H1 (cell line): Measurements from ENCODE around the gene VPS13D. TPM values are rescaled to one million over a fixed set of nuclear protein-coding genes. Genes with fewer than 3 reads are reported as not detected.

Experiments used
- polyA plus RNA-seq, 7 experiments: library from polyadenylated mRNA; depleted of rRNA in 3 of 7; stranded (reverse) in 5 of 7; unstranded in 2 of 7; fragments of >200 nt in 5 of 7; fragments of 200-250 nt in 2 of 7; gene quantifications; 1 replicate in 5 of 7; 2 replicates in 1 of 7; 4 replicates in 1 of 7; pipeline versions ENCODE4 v1.2.1 to v1.2.3, GENCODE V29; 2011 to 2013; ENCODE audit warnings: missing spikeins in 2 of 7, mixed read lengths in 2 of 7
- total RNA-seq: library from RNA; stranded (reverse); fragmentation: NEBNext Ultra II Directional; extraction: Animal tissue kit (Norgen Biotek cat#: 25700); gene quantifications from 2 replicates; pipeline ENCODE4 v1.2.1, GENCODE V29; 2021
- TF ChIP-seq, protein P1 (sequence below): fragments of 300-600 bp; sonication (generic); IDR thresholded peaks from 2 replicates; pipeline ENCODE4 v1.7.1; 2012; ENCODE audit warnings: low read length, moderate library complexity, mild to moderate bottlenecking, inconsistent platforms; ENCODE audit not compliant: insufficient replicate concordance

VPS13D gene
- total and polyA plus RNA-seq, 2 of the 8 experiments (the other 6 are each of a cell fraction or from before 2014, with no cell fraction given) = 10.9 to 31.2 TPM

DNA sequence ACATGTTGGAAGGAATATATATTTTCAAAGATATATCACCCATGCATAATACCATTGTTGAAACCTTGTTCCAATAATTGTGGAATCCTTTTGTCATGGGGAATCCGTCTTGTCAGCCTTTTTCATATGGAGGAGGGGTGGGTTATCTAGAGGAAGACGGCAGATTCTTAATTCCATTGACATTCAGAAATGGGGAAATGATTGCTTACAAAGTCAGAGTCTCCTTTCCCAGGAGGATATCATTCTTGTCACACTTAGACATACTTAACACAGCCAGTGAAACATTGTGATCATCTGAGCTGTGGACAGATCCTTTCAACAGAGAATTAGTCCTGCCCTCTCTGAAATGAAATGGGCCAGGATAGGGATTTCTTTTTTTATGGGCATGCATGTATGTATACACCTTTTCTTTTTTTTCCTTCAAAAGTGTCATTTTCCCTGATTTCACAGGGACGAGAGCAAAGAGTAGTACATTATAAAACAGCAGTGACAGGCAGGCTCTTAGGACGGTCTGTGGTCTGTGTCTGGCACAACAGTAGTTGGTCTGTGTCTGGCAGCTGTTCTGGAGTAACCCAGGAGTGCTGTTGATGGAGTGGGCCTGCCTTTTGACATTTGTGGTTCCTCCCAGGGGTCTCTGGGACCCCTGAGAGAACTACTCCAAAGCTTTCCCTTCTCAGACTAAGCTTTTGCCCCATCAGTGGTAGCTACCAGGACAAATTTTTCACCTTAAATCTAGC is 50.1 kb downstream of the VPS13D start (continued):
- TF ChIP-seq, protein P1, sequence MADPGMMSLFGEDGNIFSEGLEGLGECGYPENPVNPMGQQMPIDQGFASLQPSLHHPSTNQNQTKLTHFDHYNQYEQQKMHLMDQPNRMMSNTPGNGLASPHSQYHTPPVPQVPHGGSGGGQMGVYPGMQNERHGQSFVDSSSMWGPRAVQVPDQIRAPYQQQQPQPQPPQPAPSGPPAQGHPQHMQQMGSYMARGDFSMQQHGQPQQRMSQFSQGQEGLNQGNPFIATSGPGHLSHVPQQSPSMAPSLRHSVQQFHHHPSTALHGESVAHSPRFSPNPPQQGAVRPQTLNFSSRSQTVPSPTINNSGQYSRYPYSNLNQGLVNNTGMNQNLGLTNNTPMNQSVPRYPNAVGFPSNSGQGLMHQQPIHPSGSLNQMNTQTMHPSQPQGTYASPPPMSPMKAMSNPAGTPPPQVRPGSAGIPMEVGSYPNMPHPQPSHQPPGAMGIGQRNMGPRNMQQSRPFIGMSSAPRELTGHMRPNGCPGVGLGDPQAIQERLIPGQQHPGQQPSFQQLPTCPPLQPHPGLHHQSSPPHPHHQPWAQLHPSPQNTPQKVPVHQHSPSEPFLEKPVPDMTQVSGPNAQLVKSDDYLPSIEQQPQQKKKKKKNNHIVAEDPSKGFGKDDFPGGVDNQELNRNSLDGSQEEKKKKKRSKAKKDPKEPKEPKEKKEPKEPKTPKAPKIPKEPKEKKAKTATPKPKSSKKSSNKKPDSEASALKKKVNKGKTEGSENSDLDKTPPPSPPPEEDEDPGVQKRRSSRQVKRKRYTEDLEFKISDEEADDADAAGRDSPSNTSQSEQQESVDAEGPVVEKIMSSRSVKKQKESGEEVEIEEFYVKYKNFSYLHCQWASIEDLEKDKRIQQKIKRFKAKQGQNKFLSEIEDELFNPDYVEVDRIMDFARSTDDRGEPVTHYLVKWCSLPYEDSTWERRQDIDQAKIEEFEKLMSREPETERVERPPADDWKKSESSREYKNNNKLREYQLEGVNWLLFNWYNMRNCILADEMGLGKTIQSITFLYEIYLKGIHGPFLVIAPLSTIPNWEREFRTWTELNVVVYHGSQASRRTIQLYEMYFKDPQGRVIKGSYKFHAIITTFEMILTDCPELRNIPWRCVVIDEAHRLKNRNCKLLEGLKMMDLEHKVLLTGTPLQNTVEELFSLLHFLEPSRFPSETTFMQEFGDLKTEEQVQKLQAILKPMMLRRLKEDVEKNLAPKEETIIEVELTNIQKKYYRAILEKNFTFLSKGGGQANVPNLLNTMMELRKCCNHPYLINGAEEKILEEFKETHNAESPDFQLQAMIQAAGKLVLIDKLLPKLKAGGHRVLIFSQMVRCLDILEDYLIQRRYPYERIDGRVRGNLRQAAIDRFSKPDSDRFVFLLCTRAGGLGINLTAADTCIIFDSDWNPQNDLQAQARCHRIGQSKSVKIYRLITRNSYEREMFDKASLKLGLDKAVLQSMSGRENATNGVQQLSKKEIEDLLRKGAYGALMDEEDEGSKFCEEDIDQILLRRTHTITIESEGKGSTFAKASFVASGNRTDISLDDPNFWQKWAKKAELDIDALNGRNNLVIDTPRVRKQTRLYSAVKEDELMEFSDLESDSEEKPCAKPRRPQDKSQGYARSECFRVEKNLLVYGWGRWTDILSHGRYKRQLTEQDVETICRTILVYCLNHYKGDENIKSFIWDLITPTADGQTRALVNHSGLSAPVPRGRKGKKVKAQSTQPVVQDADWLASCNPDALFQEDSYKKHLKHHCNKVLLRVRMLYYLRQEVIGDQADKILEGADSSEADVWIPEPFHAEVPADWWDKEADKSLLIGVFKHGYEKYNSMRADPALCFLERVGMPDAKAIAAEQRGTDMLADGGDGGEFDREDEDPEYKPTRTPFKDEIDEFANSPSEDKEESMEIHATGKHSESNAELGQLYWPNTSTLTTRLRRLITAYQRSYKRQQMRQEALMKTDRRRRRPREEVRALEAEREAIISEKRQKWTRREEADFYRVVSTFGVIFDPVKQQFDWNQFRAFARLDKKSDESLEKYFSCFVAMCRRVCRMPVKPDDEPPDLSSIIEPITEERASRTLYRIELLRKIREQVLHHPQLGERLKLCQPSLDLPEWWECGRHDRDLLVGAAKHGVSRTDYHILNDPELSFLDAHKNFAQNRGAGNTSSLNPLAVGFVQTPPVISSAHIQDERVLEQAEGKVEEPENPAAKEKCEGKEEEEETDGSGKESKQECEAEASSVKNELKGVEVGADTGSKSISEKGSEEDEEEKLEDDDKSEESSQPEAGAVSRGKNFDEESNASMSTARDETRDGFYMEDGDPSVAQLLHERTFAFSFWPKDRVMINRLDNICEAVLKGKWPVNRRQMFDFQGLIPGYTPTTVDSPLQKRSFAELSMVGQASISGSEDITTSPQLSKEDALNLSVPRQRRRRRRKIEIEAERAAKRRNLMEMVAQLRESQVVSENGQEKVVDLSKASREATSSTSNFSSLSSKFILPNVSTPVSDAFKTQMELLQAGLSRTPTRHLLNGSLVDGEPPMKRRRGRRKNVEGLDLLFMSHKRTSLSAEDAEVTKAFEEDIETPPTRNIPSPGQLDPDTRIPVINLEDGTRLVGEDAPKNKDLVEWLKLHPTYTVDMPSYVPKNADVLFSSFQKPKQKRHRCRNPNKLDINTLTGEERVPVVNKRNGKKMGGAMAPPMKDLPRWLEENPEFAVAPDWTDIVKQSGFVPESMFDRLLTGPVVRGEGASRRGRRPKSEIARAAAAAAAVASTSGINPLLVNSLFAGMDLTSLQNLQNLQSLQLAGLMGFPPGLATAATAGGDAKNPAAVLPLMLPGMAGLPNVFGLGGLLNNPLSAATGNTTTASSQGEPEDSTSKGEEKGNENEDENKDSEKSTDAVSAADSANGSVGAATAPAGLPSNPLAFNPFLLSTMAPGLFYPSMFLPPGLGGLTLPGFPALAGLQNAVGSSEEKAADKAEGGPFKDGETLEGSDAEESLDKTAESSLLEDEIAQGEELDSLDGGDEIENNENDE = no peak
